LNCAP (cell line): ENCODE results near the gene CHDH.

Experiments used
- TF ChIP-seq, protein P1 (sequence below): fragments of 450-650 bp; IDR thresholded peaks from 2 replicates; pipeline ENCODE4 v1.5.1; 2017; ENCODE audit warnings: mild to moderate bottlenecking

CHDH gene

DNA sequence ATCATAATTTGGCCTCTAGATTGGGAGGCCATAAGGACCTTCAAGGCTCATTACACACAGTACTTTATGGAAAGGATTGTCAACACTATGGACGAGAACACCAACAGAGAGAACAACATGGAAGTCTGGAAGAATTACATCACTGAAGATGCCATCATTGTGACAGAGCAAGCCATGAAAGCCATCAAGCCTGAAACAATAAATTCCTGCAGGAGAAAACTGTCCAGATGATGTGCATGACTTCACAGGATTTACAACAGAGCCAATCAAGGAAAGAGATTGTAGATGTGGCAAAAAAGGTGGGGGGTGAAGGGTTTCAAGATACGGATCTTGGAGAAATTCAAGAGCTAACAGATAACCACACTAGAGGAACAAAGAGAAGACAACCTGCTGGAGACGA, 16.0 kb upstream of the CHDH start:
- TF ChIP-seq, protein P1, sequence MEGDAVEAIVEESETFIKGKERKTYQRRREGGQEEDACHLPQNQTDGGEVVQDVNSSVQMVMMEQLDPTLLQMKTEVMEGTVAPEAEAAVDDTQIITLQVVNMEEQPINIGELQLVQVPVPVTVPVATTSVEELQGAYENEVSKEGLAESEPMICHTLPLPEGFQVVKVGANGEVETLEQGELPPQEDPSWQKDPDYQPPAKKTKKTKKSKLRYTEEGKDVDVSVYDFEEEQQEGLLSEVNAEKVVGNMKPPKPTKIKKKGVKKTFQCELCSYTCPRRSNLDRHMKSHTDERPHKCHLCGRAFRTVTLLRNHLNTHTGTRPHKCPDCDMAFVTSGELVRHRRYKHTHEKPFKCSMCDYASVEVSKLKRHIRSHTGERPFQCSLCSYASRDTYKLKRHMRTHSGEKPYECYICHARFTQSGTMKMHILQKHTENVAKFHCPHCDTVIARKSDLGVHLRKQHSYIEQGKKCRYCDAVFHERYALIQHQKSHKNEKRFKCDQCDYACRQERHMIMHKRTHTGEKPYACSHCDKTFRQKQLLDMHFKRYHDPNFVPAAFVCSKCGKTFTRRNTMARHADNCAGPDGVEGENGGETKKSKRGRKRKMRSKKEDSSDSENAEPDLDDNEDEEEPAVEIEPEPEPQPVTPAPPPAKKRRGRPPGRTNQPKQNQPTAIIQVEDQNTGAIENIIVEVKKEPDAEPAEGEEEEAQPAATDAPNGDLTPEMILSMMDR: no peak

DNA sequence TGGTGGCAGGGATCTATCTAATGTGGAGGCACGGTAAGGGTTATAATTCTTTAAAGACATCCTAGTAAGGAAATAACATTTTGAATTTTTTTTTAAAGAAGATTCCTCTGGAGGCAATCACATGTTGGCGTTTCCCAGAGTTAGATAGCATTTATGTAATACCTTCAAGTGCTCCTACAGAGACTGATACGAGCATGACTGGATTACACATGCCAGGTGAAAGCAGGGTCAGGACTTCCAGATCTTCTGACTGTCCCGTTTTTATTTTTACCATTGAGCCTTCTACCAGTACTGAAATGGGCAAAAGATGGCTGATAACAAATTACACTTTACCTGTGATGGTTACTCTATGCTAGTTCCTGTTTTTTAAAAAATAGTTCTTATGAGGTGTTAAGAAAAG, 14.0 kb upstream of the CHDH start:
- TF ChIP-seq, protein P1: no peak

DNA sequence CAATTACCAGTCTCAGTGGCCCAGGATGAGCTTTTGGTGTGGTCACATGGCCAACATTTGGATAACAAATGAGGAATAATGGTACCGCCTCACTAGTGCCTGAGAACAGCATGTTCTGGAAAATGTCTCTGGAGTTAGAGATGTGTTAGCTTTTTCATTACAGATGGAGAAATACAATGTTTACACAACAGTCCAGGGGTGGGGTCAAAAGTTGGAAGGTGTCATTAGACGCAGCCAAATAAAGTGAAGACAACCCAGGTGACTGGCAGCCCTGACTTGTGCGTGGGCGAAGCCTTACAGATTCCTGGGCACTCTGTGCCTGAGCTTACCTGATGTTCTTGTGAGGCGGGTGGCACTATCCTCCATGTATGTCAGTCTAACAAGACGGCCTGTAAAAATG, 13.0 kb upstream of the CHDH start:
- TF ChIP-seq, protein P1: no peak

DNA sequence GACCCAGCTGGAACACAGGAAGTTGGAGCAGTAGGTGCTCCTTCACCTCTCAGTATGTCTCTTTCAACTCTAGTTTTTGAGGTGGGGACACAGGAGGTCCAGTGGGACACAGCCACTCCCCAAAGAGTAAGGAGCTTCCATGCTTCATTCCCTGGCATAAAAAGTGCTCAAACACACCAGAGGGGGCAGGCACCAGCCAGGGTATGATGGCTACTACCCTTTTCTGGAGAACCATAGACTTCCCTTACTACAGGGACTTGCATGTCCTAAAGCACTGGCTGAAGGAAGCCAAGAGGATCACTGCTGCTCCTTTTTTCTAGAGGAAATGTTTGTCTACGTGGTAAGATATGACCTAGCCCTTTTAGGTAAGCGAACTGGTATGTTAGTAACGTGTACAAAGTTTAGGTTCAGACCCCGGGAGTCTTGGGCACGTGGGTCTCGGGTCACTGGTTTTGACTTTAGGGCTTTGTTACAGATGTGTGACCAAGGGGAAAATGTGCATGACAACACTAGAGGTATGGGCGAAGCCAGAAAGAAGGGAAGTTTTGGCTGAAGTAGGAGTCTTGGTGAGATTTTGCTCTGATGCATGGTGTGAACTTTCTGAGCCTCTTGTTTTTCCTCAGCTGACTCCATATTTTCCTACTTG, 12.0 kb upstream of the CHDH start:
- TF ChIP-seq, protein P1: no peak

DNA sequence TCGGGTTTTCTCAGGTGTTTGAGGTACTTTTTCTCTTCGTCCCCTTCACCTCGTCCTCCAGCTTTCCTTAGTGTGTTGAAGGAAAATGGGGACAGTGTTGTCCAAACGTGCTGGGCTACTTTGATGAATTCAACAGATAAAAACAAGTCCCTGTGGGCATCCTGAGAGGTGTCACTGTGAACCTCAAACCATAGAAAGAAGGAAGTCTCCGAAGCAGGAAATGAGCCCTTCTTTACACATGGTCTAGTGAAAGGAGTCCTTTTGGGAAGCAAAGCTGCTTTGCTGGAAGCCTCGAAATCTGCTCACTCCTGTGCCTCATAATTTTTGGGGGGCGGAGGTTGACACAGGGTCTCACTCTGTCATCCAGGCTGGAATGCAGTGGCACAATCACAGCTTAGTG, 10.7 kb upstream of the CHDH start:
- TF ChIP-seq, protein P1: no peak

DNA sequence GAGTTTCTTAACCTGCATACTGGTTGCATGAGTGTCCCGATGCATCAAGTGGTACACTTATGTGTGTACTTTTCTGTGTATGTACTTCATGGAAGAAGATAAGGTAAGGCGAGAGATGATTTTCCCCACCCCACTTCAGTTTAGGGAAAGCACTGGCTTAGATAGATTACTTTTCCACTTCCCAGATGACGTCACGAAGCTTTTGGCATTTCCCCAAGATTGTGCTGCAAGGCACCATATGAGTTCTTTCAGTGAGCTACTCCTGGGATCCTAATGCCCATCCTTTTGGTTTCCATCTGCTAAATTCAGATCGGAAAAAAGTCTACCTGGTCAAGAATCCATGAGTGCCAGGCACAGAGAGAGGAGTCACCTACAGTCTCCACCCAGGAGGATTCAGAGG, 4.7 kb upstream of the CHDH start:
- TF ChIP-seq, protein P1: no peak

DNA sequence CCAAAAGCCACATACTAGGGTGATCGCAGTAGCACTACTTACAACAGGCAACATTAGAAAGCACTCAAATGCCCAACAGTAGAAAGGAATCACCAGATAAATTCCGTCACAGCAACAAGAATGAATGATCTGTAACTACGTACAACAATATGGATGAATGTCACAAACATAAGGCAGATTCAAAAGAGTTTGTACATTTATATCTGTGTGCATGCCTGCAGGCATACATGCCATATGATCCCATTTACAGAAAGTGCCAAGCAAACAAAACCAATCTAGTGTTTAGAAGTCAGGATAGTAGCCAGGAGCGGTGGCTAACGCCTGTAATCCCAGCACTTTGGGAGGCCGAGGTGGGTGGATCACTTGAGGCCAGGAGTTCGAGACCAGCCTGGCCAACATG, 3.7 kb upstream of the CHDH start:
- TF ChIP-seq, protein P1: no peak

DNA sequence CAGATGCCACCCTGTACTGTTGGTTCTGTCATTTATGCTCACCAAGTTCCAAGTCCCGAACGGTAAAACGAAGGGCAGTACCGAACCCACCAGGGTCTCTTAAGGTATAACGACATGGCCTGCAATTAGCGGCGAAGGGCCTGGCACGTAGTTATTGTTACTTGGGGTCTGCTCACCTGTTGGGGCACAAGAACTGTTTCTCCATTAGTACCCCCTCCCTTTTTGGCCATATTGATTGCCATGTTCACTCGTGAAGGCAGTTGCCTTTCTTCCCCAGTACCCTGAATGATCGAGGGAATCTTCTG, 584 bp upstream of the CHDH start:
- TF ChIP-seq, protein P1: no peak
